HG03280 (cell line): ENCODE data around the gene RNF114.
A peak's percentile ranks its signal among the peaks of the same experiment; 100 is the strongest.
"Not testable (repeated sequence)": the region's sequence is repeated elsewhere in the genome, so short reads cannot be mapped to it uniquely, and the experiment has no call there.

Experiments used
- ATAC-seq: cut with Tn5 transposase; IDR thresholded peaks from one replicate; pipeline ENCODE4 v1.9.1; 2021; ENCODE audit warnings: mild to moderate bottlenecking, moderate library complexity; ENCODE audit not compliant: unreplicated experiment

RNF114 gene

DNA sequence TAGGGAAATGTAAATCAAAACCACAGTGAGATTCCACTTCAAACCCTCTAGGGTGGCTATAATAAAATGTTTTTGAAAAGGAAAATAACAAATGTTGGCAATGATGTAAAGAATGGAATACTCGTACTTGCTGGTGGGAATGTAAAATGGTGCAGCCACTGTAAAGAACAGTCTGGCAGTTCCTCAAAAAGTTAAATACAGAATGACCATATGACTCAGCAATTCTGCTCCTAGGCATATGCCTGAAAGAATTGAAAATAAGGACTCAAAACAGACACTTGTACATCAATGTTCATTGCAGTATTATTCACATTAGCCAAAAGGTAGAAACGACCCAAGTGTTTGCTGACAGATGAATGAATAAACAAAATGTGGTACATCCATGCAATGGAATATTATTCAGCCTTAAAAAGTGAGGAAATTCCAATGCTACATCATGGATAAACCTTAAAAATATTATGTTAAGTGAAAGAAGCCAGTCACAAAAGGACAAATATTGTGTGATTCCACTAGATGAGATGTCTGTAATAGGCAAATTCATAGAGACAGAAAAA lies 10.2 kb upstream of the RNF114 start:
- no peak for ATAC-seq

DNA sequence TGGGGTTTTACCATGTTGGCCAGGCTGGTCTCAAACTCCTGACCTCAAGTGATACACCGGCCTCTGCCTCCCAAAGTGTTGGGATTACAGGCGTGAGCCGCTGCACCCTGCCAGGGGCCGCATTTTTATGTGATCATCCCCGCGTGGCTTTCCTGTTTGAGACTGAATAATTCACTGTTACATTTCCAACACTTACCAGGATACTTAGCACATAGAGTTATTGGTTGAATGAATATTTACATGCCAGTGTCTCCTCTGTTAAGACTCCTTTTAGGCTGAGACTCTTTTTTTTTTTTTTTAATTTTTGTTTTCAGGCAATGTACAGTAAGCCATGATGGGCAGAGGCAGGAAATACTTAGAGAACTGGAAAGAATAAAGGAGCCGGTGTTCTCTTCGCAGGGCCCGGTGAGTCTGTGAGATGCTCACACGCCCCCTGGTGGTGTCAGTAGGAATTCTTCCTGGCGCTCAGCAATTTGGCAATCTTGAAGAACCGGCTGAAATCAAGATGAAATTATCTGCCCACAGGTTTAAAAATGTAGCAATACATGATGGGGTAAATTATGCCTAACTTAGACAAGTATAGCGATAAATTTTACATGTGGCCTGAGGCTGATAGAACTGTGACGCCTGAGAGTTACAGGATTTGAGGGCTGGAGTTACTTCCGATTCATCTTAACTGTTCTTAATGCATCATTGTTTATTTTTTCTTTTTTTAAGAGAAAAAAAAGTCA lies 7.6 kb upstream of the RNF114 start:
- ATAC-seq = peak; percentile 69

DNA sequence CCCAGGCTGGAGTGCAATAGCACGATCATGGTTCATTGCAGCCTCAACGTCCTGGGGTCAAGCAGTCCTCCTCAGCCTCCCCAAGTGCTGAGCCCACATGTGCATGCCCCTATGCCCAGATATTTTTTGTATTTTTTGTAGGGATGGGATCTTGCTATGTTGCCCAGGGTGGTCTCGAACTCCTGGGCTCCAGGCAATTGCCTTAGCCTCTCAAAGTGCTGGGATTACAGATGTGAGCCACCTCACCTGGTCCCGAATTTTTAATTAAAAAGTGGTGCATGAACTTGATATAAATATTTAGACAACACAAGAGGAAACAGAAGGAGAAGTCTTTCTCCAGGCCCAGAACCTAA lies 7.1 kb upstream of the RNF114 start:
- no peak for ATAC-seq

DNA sequence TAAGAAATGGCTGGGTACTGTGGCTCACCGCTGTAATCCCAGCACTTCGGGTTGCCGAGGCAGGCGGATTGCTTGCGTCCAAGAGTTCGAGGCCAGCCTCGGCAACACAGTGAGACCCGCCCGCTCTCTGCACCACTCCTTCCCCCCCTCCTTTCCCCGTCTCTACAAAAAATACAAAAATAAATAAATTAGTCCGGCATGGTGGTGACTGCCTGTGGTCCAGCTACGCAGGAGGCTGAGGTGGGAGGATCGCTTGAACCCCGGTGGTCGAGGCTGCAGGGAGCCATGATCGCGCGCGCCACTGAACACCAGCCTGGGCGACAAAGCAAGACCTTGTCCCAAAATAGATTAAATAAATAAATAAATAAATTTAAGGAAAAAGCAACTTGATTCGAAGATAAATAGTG lies 448 bp upstream of the RNF114 start:
- peak; percentile 15 for ATAC-seq

DNA sequence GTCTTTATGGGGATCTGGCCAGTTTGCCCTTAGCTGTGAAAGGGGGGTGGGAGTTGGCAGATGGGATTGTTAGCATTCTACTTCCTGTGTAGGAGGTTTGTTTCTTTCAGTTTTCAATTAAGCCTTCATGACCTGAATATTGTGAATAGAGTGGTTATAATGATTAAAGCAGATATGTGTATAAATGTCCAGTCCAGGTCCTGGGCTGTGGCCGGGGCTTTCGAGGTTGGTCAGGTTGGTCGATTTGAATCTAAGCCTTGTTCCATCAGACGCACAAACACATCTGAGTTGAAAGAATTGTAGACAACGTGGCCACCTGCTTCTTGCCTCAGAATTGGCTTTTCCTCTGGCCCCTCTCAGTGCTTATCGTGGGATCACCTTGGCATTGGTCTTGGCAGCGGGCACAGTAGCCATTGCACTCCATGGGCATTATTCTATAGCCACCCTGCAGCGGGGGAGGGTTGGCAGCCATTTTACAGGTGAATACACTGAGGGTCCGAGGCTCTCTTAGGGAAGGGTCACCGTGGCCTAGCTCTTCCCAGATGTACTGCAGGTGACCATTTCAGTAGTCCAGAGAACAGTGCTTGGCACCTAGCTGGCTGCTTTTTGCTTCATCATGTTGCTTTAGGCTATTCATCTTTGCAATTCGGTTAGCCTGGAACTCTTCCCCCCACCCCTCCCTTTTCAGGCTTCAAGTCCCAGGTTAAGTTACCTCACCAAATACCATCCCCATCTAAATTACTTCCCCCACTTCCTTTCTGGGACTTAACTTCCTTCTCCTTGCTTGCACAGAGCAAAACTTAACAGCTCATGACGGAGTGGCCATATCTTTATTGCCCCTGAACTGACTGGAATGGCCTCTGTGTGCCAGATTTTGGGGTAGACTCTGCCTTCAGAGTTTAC lies 1.1 kb downstream of the RNF114 start:
- ATAC-seq = peak; percentile 7

DNA sequence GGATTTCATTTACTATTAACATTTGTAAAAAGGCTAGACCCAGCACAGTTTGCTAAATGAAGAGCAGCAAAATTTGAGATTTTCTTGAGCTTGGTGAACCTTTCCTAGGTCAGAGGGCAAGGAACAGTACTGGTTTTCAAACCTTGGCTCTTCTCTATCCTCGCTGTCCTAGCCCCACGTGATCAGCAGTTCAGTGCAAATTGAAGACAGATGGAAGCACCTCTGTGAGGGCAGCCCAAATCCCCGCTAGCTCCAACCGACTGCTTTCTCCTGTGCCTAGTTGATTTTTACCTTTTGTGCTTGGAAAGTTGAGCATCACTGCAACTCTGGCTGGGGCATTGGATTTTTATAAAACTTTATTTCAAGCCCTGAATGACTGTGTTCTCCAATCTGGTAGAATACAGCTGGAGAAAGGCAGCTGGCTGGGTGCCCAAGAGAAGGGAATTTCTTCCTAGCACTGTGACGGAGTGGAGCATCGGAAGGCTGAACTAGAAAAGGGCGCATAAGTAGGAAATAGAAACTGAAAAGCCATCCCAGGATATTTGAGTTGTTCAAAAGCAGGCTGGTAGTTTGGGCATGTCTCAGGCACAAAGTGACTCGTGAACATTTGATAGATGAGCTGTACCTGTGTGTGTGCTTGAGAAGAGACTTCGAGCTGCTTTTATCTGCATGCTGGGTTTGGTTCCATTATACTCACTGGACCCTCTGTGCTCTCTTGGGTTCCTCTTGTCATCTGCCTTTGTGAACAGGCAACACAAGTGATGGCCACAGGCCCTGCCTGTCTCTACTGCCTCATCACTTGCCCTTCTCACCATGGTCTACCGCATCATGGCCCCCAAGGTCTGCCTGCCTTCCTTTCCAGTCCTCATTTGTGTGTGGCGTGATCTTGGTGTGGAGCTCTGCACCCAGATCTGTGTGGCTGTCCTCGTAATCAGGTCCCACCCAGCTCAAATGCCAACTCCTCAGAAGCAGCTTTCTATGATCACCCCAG lies 2.3 kb downstream of the RNF114 start:
- ATAC-seq = no peak

DNA sequence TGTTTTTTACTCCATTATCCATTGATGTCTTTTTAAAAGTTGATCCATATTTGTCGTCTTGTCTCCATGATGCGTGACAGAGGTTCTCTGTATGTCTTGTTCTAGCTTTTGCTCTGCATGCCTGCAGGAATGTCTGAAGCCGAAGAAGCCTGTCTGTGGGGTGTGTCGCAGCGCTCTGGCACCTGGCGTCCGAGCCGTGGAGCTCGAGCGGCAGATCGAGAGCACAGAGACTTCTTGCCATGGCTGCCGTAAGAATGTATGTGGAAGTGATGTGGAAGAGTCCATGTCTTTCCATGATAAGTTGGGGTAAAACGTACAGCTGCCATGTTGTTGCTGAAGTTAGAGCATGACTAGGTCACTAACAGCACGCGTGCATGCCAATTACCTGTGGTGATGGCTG lies 5.3 kb downstream of the RNF114 start:
- ATAC-seq = no peak

DNA sequence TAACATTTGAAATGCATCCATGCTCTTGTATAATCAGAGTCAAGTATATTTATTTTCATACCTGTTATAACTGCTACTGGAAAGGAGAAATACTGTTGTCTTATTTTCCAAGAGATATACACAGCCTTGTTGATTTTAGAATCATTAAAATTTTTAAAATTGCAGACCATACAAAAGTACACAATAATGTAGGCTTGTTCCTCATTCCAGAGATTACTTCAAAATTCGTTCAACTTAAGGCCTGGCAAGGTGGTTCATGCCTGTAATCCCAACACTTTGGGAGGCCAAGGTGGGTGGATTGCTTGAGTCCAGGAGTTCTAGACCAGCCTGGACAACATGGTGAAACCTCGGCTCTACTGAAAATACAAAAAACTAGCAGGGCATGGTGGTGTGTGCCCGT lies 6.1 kb downstream of the RNF114 start:
- ATAC-seq = no peak

DNA sequence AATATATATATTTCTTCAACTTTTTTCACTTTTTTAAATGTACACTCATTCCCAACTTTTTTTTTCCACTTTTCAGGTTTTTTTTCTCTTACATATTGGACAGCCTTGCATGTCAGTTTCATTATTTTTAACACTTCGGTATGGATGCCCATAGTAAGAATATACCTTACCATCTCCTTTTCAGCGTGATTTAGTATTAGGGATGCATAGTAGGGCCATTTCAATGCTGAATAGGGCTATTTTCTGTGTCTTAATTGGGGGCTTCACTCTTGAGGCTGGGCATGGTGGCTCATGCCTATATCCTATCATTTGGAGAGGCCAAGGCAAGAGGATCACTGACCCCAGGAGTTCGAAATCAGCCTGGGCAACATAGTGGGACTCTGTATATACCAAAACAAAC lies 6.7 kb downstream of the RNF114 start:
- no peak for ATAC-seq

DNA sequence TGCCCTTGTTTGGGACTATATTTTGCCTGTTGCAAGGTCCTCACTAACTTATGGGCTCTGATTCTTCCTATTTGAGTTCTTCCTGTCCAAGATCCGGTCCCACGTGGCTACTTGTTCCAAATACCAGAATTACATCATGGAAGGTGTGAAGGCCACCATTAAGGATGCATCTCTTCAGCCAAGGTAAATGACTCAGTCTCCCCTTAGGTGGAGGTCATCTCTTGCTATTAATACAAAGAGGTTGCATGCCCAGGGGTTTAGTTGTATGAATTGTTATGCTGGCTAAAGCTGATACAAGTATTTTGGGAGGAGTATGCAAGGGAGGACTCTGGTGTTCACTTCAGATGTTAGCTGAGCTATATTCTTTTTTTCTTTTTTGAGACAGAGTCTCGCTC lies 9.1 kb downstream of the RNF114 start:
- ATAC-seq = no peak

DNA sequence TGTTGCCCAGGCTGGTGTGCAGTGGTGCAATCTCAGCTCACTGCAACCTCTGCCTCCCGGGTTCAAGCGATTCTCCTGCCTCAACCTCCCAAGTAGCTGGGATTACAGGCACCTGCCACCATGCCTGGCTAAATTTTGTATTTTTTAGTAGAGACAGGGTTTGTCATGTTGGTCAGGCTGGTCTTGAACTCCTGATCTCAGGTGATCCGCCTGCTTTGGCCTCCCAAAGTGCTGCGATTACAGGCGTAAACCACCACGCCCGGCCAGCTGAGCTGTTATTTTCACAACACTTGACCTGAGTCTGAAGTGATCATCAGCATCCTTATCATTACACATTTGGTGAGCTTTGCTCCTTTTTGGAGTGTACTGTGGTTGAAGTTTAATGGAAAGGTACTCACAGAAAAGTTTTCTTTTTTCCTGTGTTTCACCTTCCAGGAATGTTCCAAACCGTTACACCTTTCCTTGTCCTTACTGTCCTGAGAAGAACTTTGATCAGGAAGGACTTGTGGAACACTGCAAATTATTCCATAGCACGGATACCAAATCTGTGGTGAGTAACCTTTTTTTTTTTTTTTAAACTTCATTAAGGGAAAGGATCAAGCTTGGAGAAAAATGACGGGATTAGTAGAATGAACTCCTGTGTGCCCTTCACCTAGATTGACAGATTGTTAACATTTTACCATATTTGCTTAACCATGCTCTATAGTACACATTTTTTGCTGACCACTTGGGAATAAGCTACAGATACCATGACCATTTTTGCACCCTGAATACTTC lies 9.7 kb downstream of the RNF114 start:
- ATAC-seq = no peak

DNA sequence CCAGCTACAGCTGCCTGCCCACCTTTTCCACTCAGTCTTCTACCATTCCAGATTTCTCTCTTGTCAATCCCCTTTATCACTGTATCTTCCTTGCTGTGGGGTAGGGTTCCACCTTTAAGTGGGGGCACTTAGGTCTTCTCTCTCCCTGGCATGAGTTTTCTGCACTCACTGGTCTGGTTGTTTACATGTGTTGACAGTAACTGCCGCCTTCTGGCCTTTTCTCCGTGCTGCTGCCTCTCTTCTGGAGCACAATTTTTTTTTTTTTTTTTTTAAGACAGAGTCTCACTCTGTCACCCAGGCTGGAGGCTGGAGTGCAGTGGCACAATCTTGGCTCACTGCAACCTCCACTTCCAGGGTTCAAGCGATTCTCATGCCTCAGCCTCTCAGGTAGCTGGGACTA lies 12.0 kb downstream of the RNF114 start:
- no peak for ATAC-seq

DNA sequence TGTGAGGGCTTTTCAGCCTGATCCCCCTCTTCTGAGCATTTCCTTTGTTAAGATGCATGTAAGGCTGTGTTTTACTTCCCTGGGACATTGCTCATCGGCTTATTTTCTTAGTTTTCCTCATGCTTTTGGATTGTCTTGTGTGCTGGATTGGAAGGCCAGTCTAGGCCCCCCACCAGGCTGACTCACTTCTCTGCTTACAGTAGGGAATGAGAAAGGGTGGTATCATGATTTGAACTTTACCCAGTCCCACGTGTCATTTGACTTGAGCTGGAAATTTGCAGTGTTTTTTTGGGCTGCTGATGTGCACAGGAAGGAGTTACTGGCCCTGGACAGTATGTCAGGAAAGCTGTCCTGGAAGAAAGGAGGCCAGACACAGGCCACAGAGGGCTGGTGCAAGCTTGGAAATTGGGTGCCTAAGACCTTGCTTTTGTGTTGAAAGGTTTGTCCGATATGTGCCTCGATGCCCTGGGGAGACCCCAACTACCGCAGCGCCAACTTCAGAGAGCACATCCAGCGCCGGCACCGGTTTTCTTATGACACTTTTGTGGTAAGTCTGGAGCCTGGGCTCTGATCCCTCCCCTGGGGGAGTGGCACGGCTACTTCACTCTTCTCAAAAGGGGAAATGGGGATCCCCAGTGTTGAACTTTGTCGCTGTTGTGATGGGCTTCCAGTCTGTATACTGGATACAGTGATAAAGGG lies 12.8 kb downstream of the RNF114 start:
- no peak for ATAC-seq

DNA sequence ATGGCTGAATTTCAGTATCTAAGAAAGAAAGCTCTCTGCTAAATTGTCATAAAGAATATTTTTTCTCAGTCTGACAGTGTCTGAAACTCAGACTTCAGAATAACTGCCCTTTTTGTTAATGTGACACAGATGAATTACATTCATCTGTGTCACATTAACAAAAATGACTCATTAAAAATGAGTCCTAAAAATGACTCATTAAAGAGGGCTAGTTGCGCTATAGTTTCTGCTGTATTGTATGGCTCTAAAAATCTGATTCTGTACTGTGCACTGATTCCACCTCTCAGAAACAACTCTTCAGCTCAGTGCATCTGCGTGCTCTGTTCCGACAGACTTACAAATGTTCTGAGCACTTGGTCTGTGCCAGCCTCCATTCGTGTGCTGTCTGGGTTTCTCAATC lies 15.0 kb downstream of the RNF114 start:
- no peak for ATAC-seq

DNA sequence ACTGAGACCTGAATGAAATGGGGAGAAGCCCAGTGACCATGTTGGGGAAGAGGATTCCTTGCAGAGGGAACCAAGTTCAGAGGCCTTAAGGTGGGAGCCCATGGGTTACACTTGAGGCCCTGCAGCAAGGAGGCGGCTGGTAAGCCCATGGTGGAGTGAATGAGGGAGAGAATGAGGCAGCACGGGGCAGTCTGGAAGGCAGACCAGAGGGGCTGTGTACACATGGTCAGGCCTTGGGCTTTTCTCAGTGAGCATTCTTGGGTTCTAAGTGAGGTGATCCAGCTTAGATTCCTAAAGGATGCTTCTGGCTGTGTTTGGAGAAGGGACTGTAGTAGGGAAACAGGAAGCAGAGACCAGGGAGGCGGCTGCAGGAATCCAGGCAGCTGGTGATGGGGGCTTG lies 19.0 kb downstream of the RNF114 start:
- no peak for ATAC-seq

DNA sequence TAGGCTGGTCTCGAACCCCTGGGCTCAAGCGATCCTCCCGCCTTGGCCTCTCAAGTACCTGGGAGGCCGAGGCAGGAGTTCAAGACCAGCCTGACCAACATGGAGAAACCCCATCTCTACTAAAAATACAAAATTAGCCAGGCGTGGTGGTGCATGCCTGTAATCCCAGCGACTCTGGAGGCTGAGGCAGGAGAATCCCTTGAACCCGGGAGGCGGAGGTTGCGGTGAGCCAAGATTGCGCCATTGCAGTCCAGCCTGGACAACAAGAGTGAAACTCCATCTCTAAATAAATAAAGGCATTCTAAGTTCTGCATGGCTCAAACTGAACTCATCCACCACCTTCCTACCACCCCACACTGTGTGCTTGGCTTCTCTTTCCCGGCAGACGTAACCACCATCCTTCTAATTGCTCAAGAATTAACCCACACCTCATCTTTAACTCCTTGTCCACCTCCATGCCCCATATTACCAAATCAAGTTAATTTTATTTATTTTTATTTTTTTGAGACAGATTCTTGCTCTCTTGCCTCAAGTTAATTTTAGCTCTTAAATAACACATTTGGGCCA lies 19.7 kb downstream of the RNF114 start:
- ATAC-seq = not testable (repeated sequence)

DNA sequence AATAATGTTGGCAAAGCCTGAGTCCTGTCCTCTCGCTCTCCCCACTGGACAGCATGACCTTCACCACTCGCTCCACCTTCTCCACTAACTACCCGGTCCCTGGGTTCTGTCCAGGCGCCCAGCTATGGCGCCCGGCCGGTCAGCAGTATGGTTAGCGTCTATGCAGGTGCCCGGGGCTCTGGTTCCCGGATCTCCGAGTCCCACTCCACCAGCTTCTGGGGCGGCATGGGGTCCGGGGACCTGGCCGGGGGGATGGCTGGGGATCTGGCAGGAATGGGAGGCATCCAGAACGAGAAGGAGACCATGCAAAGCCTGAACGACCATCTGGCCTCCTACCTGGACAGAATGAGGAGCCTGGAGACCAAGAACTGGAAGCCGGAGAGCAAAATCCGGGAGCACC lies 20.5 kb downstream of the RNF114 start:
- ATAC-seq = no peak

DNA sequence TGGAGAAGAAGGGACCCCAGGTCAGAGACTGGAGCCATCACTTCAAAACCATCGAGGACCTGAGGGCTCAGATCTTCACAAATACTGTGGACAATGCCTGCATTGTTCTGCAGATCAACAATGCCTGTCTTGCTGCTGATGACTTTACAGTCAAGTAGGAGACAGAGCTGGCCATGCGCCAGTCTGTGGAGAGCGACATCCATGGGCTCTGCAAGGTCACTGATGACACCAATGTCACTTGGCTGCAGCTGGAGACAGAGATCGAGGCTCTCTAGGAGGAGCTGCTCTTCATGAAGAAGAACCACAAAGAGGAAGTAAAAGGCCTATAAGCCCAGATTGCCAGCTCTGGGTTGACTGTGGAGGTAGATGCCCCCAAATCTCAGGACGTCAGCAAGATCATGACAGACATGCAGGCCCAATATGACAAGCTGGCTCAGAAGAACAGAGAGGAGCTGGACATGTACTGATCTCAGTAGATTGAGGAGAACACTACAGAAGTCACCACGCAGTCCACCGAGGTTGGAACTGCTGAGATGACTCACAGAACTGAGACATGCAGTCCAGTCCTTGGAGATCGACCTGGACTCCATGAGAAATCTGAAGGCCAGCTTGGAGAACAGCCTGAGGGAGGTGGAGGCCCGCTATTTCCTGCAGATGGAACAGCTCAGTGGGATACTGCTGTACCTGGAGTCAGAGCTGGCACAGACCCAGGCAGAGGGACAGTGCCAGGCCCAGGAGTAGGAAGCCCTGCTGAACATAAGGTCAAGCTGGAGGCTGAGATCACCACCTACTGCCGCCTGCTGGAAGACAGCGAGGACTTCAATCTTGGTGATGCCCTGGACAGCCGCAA lies 21.1 kb downstream of the RNF114 start:
- ATAC-seq = not testable (repeated sequence)
